BE2C (cell line): ENCODE measurements around the gene XRCC5. TPM values are rescaled to one million over a fixed set of nuclear protein-coding genes. Genes with fewer than 3 reads are reported as not detected.

Experiments
- DNase-seq: peaks from one replicate; pipeline ENCODE4 v3.0.0-alpha.2; 2020
- H3K27me3 ChIP-seq: fragments of 250-450 bp; sonication (Bioruptor Pico); 2 replicates; pipeline ENCODE4 v1.5.1; 2020; ENCODE audit warnings: mild to moderate bottlenecking
- H3K36me3 ChIP-seq: fragments of 250-450 bp; sonication (Bioruptor Pico); 2 replicates; pipeline ENCODE4 v1.5.1; 2020; ENCODE audit warnings: mild to moderate bottlenecking
- H3K4me1 ChIP-seq: fragments of 250-450 bp; sonication (Bioruptor Pico); 2 replicates; pipeline ENCODE4 v1.5.1; 2020
- H3K4me3 ChIP-seq: 2 replicates; pipeline ENCODE4 v1.5.1; 2011; ENCODE audit warnings: low read depth, low read length
- H3K9me3 ChIP-seq: fragments of 250-450 bp; sonication (Bioruptor Pico); 2 replicates; pipeline ENCODE4 v1.5.1; 2020
- CTCF ChIP-seq: IDR thresholded peaks from 2 replicates; pipeline ENCODE4 v1.5.1; 2012; ENCODE audit warnings: mild to moderate bottlenecking, low read depth, low read length
- polyA plus RNA-seq: library from polyadenylated mRNA; unstranded; fragments of >200 nt; gene quantifications from one replicate; pipeline ENCODE4 v1.2.1, GENCODE V29; 2012; ENCODE audit warnings: low read depth, missing spikeins; ENCODE audit not compliant: insufficient read length, insufficient read depth

XRCC5 gene
- 271 TPM for polyA plus RNA-seq

GRCh38 chr2:216108967-216109921 lies at the start of gene XRCC5:
Gene XRCC5 (plus strand): TSS chr2:216109348. CDS start chr2:216109437, 89 bp downstream.
- Histone ChIP-seq H3K36me3 (peaks cover 40% of the 10 kb centered on the region), H3K27me3 (no peaks in the 10 kb centered on the region), H3K9me3 (no peaks in the 10 kb centered on the region), H3K4me3 (peak within 1 kb of the TSS; percentile 94), H3K4me1 (peaks cover under 1% of the 10 kb centered on the region; the same call in 1 of the 2 replicates)
- TF ChIP-seq CTCF, result no peak
- peak; percentile 97 for DNase-seq

GRCh38 chr2:216064014-216064630 lies 45.0 kb upstream of the XRCC5 start:
- Histone ChIP-seq H3K27me3 (no peaks in the 10 kb centered on the region), H3K36me3 (peaks cover 20% of the 10 kb centered on the region), H3K4me1 (peaks cover 3% of the 10 kb centered on the region), H3K9me3 (no peaks in the 10 kb centered on the region), H3K4me3 (no peak overlapping the region)
- no peak for DNase-seq
- peak; percentile 53 for TF ChIP-seq CTCF

- no peak for TF ChIP-seq CTCF
- peaks cover 17% of the 10 kb centered on the region for H3K36me3 ChIP-seq
- no peaks in the 10 kb centered on the region for H3K27me3 ChIP-seq
- H3K4me3 ChIP-seq, result no peak overlapping the region
- H3K4me1 ChIP-seq, result peaks cover 4% of the 10 kb centered on the region
- no peaks in the 10 kb centered on the region for H3K9me3 ChIP-seq
- DNase-seq, result no peak
Measured at GRCh38 chr2:216064665-216065064, 44.5 kb upstream of the XRCC5 start.

GRCh38 chr2:216066230-216066629 lies 42.9 kb upstream of the XRCC5 start:
- Histone ChIP-seq H3K36me3 (peaks cover 17% of the 10 kb centered on the region), H3K4me1 (peaks cover 4% of the 10 kb centered on the region), H3K4me3 (no peak overlapping the region), H3K9me3 (no peaks in the 10 kb centered on the region), H3K27me3 (no peaks in the 10 kb centered on the region)
- TF ChIP-seq CTCF, result no peak
- no peak for DNase-seq

- TF ChIP-seq CTCF, result no peak
- H3K27me3 ChIP-seq, result no peaks in the 10 kb centered on the region
- H3K36me3 ChIP-seq, result peaks cover 19% of the 10 kb centered on the region
- no peak overlapping the region for H3K4me3 ChIP-seq
- H3K9me3 ChIP-seq, result no peaks in the 10 kb centered on the region
- no peak for DNase-seq
- H3K4me1 ChIP-seq, result peaks cover 4% of the 10 kb centered on the region
Measured at GRCh38 chr2:216069028-216069427, 40.1 kb upstream of the XRCC5 start.
